K562 (cell line): Measurements from ENCODE around the gene FSTL4. TPM values are rescaled to one million over a fixed set of nuclear protein-coding genes. Genes with fewer than 3 reads are reported as not detected.

Experiments
- BHLHE40 ChIP-seq: IDR thresholded peaks from 2 replicates; pipeline ENCODE4 v1.6.1; 2011; ENCODE audit warnings: low read length, improper control_type of control experiment
- KLF16 ChIP-seq: IDR thresholded peaks from 2 replicates; pipeline ENCODE4 v1.6.1; 2016; ENCODE audit warnings: antibody characterized with exemption
- LARP7 ChIP-seq: fragments of 450-650 bp; IDR thresholded peaks from 2 replicates; pipeline ENCODE4 v1.6.1; 2016
- NCOR1 ChIP-seq: fragments of 450-650 bp; IDR thresholded peaks from 2 replicates; pipeline ENCODE4 v1.6.1; 2016; ENCODE audit warnings: mild to moderate bottlenecking, moderate library complexity
- RAD51 ChIP-seq: fragments of 450-650 bp; IDR thresholded peaks from 2 replicates; pipeline ENCODE4 v1.7.1; 2016; ENCODE audit warnings: low read depth, mild to moderate bottlenecking, borderline replicate concordance
- RBBP5 ChIP-seq: fragments of 200-600 bp; sonication (generic); IDR thresholded peaks from 2 replicates; pipeline ENCODE4 v1.6.1; 2012; ENCODE audit warnings: borderline replicate concordance, mild to moderate bottlenecking, low read length, control low read depth, inconsistent platforms; ENCODE audit not compliant: insufficient read depth, poor library complexity, severe bottlenecking
- SOX6 ChIP-seq: fragments of 450-650 bp; IDR thresholded peaks from 2 replicates; pipeline ENCODE4 v1.6.1; 2014; ENCODE audit warnings: mild to moderate bottlenecking
- ZNF583 ChIP-seq: fragments of 250-450 bp; sonication (Bioruptor Pico); IDR thresholded peaks from 2 replicates; pipeline ENCODE4 v1.4.0; 2020
- polyA plus RNA-seq, 8 experiments: library from polyadenylated mRNA; depleted of rRNA in 4 of 8; stranded (reverse) in 5 of 8; unstranded in 3 of 8; fragments of >200 nt; fragmentation: Nextera tagmentation in 2 of 8; fragmentation: Illumina TruSeq in 1 of 8; extraction: Ambion mirVana in 2 of 8; extraction: Trizol in 1 of 8; gene quantifications; 2 replicates each; pipeline versions ENCODE4 v1.2.1 to v1.2.3, GENCODE V29; 2011 to 2014; ENCODE audit warnings: inconsistent platforms in 1 of 8, missing spikeins in 1 of 8
- total RNA-seq, 7 experiments: library from RNA; depleted of rRNA in 6 of 7; stranded (reverse); fragments of >200 nt in 6 of 7; fragmentation: Illumina TruSeq in 2 of 7; extraction: Trizol in 2 of 7; gene quantifications; 2 replicates each; pipeline versions ENCODE4 v1.2.1 to v1.2.3, GENCODE V29; 2011 to 2021; ENCODE audit warnings: low replicate concordance in 1 of 7
- TF ChIP-seq, protein P1 (sequence below): sonication (generic); formaldehyde crosslinking; IDR thresholded peaks from 2 replicates; pipeline ENCODE4 v1.8.1; 2023; ENCODE audit warnings: mild to moderate bottlenecking, missing genetic modification reagents, moderate library complexity
- TF ChIP-seq, protein P2 (sequence below), 2 experiments: fragments of 450-650 bp in 1 of 2; sonication (generic) in 1 of 2; formaldehyde crosslinking in 1 of 2; IDR thresholded peaks; 2 replicates each; pipeline versions ENCODE4 v1.7.1 to v1.9.0; 2016 to 2022; ENCODE audit warnings: inconsistent platforms in 1 of 2, mild to moderate bottlenecking in 1 of 2, missing genetic modification reagents in 1 of 2
- TF ChIP-seq, protein P3 (sequence below), 2 experiments: IDR thresholded peaks in 1 of 2; conservative IDR thresholded peaks in 1 of 2; 2 replicates each; pipeline ENCODE4 v1.6.1; 2016; ENCODE audit warnings: low read depth in 2 of 2, mild to moderate bottlenecking in 1 of 2, missing compliant biosample characterization in 1 of 2, missing genetic modification characterization in 1 of 2, moderate library complexity in 1 of 2
- TF ChIP-seq, protein P4 (sequence below): fragments of 450-650 bp; IDR thresholded peaks from 2 replicates; pipeline ENCODE4 v1.6.1; 2016; ENCODE audit warnings: low read depth, mild to moderate bottlenecking, moderate library complexity
- TF ChIP-seq, protein P5 (sequence below): fragments of 250-450 bp; sonication (Bioruptor Pico); IDR thresholded peaks from 2 replicates; pipeline ENCODE4 v1.9.0; 2021; ENCODE audit warnings: mild to moderate bottlenecking

FSTL4 gene
- total and polyA plus RNA-seq, 9 of the 15 experiments (the other 6 are each of a cell fraction or from before 2014, with no cell fraction given): 0.08 to 0.18 (median 0.10) TPM; not detected in 5

DNA sequence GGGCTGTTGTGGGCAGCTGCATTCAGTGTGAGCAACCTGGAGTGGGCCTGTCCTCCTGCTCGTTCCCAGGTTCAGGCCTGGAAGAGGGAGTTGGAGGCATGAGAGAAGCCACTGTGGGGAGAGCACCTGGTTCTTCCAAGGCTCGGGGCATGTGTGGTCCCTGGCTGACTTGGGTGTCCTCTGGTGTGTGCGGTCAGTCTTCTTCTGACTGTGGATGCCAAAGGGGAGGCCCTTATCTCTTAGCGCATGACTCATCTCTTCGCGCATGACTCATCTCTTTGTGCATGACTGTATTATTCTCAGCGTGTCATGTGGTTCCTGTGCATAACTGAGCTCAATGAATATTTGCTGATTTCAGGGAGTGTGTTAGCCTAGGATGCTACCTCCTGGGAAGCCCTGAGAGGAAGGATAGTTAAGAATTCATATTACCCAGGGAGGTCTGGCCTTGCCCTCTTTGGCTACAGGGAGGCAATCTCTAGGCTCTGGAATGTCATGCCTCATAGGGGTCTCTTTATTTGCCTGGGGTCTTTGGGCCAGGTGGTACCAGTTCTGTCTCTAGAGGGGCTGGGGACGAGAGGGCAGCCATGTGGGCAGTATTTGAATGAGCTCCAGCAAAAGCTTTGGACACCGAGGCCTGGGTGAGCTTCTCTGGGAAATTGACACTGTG, 371.8 kb downstream of the FSTL4 start (continued):
- TF ChIP-seq, protein P1, sequence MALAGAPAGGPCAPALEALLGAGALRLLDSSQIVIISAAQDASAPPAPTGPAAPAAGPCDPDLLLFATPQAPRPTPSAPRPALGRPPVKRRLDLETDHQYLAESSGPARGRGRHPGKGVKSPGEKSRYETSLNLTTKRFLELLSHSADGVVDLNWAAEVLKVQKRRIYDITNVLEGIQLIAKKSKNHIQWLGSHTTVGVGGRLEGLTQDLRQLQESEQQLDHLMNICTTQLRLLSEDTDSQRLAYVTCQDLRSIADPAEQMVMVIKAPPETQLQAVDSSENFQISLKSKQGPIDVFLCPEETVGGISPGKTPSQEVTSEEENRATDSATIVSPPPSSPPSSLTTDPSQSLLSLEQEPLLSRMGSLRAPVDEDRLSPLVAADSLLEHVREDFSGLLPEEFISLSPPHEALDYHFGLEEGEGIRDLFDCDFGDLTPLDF (CRISPR knock-in tag): 0 out of 2 replicates have a peak, but pooled peaks have one; percentile 68
- TF ChIP-seq, protein P2, sequence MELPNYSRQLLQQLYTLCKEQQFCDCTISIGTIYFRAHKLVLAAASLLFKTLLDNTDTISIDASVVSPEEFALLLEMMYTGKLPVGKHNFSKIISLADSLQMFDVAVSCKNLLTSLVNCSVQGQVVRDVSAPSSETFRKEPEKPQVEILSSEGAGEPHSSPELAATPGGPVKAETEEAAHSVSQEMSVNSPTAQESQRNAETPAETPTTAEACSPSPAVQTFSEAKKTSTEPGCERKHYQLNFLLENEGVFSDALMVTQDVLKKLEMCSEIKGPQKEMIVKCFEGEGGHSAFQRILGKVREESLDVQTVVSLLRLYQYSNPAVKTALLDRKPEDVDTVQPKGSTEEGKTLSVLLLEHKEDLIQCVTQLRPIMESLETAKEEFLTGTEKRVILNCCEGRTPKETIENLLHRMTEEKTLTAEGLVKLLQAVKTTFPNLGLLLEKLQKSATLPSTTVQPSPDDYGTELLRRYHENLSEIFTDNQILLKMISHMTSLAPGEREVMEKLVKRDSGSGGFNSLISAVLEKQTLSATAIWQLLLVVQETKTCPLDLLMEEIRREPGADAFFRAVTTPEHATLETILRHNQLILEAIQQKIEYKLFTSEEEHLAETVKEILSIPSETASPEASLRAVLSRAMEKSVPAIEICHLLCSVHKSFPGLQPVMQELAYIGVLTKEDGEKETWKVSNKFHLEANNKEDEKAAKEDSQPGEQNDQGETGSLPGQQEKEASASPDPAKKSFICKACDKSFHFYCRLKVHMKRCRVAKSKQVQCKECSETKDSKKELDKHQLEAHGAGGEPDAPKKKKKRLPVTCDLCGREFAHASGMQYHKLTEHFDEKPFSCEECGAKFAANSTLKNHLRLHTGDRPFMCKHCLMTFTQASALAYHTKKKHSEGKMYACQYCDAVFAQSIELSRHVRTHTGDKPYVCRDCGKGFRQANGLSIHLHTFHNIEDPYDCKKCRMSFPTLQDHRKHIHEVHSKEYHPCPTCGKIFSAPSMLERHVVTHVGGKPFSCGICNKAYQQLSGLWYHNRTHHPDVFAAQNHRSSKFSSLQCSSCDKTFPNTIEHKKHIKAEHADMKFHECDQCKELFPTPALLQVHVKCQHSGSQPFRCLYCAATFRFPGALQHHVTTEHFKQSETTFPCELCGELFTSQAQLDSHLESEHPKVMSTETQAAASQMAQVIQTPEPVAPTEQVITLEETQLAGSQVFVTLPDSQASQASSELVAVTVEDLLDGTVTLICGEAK (IDR thresholded peaks at IDR 0.05): no peak
- TF ChIP-seq, protein P2 (CRISPR knock-in tag; IDR thresholded peaks at IDR 0.05): no peak
- peak; percentile 77 for TF ChIP-seq BHLHE40
- no peak for TF ChIP-seq ZNF583 (CRISPR knock-in tag)
- peak; percentile 60 for TF ChIP-seq RBBP5
- TF ChIP-seq, protein P3, sequence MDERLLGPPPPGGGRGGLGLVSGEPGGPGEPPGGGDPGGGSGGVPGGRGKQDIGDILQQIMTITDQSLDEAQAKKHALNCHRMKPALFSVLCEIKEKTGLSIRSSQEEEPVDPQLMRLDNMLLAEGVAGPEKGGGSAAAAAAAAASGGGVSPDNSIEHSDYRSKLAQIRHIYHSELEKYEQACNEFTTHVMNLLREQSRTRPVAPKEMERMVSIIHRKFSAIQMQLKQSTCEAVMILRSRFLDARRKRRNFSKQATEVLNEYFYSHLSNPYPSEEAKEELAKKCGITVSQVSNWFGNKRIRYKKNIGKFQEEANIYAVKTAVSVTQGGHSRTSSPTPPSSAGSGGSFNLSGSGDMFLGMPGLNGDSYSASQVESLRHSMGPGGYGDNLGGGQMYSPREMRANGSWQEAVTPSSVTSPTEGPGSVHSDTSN (CRISPR knock-in tag; IDR thresholded peaks at IDR 0.05; ENCODE audit: low read depth): no peak
- TF ChIP-seq, protein P3 (tag; conservative IDR thresholded peaks at IDR 0.05; ENCODE audit: low read depth): peak; percentile 51; the same call in 1 of the 2 replicates
- peak; percentile 62 for TF ChIP-seq NCOR1
- TF ChIP-seq SOX6: peak; percentile 99
- no peak for TF ChIP-seq LARP7
- peak; percentile 85 for TF ChIP-seq RAD51
- TF ChIP-seq, protein P4, sequence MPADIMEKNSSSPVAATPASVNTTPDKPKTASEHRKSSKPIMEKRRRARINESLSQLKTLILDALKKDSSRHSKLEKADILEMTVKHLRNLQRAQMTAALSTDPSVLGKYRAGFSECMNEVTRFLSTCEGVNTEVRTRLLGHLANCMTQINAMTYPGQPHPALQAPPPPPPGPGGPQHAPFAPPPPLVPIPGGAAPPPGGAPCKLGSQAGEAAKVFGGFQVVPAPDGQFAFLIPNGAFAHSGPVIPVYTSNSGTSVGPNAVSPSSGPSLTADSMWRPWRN: peak; percentile 48; the same call in 1 of the 2 replicates
- TF ChIP-seq, protein P5, sequence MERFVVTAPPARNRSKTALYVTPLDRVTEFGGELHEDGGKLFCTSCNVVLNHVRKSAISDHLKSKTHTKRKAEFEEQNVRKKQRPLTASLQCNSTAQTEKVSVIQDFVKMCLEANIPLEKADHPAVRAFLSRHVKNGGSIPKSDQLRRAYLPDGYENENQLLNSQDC (CRISPR knock-in tag): no peak
- TF ChIP-seq KLF16: no peak
